ENCODE data around the gene PSMB11.
A peak's percentile ranks its signal among the peaks of the same experiment; 100 is the strongest.

PSMB11 gene

DNA sequence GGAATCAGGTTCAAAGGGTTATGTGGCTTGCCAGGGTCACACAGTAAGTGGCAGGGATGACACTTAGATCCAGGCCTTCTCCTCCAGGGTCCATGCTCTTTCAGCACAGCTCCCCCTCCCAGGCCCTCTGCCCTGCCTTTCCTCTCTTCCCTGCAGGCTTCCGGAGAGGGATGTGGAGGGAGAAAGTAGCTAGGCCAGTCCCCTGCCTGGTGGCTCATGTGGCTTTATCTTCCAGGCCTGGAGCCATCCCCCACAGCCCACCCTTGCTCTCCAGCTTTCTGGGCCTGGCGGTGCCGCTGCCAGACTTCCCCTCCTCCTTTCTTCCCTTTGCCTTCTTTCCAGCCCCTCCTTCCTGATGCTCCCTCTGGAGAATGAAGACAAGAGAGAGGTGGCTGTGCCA is 1.7 kb downstream of the PSMB11 start:
- DNase-seq (ENCODE audit: low spot score), result no peak

DNA sequence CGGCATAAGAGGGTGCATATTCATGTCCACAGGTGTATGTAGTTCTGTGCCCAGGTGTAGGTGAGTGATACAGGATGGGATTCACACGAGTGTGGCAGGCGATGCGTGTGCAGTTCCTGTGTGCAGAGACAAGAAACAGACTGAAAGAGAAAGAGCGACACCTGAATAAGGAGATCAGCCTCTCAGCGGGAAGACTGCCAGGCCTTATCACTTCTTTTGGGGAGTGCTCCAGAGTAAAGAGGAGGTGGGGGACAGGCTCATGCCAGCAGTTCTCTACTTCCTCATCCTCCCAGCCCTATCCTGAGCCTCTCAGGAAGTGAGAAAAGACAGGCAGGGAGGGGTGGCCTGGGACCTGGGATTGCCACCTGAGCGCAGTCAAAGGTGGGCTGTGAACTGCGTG is 2.8 kb downstream of the PSMB11 start:
- DNase-seq (ENCODE audit: low spot score), result no peak

DNA sequence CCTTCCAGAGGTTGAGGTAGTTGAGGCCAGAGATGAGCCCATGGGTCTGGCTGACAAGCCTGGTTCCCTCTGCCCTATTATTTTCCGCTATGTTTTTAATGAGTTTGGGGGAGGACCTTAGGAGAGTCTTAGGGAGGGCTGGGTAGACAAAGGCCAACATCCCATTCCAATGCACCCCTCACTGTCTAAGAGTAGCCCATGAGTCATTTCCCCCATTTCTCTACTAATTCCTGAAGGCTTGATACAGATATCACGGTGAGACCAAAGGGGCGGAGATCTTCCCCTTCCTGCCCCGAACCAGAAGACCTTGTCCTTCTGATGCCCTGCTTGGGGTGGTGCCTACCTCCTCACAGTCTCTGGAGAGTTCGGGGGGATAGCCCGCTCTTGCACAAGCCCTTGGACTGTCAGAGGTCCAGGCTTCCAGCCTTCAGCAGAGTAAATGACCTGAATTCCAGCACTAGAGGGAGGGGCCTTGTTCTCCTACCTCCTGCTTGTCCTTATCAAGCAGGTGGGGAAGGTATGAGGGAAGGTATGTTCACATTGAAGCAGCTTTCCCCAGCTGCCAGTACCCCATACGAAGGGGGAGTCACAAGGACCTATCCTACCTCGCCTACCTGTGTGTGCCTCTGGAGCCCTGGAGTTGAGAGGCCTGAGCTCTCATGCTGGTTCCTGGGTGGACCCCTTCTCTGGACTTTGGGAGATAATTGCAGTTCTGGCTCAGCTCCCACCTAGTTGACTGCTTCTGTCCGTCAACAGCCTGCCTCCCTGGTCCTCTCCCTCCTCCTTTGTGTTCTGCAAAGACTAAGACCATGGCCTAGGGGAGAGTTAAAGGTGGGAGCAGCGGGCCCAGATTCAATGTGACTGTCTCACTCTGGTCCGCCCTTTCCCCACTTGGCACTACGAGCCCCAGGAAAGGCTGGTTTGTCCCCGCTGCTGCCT is 3.7 kb downstream of the PSMB11 start:
- no peak for DNase-seq (ENCODE audit: low spot score)

DNA sequence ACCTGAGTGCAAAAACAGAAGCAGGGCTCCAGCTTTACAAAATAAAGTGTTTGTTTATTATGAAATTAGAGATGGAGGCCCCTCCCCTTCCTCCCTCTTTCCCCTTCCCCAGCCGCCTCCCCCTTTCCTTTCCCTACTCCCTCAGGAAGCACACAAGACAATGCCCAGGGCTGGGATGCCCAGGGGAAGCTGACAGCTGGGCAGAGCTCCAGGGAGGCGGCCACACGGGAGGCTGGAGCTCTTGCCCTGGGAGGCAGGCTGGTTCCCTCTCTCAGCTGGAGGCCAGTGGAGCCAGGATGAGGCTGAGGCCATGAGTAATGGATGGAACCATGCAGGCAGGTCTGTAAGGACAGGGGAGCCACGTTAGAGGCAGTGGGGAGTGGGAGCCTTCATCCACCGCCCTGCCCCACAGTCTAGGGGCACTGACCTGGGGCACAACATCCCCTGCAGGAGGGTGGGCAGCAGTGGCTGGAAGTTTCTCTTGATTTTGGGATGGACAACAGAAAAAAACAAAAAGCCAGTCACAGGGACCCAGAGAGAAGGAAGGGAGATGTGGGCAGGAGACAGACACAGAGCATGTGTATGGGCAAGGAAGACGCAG is 5.1 kb downstream of the PSMB11 start:
- no peak for DNase-seq (ENCODE audit: low spot score)

DNA sequence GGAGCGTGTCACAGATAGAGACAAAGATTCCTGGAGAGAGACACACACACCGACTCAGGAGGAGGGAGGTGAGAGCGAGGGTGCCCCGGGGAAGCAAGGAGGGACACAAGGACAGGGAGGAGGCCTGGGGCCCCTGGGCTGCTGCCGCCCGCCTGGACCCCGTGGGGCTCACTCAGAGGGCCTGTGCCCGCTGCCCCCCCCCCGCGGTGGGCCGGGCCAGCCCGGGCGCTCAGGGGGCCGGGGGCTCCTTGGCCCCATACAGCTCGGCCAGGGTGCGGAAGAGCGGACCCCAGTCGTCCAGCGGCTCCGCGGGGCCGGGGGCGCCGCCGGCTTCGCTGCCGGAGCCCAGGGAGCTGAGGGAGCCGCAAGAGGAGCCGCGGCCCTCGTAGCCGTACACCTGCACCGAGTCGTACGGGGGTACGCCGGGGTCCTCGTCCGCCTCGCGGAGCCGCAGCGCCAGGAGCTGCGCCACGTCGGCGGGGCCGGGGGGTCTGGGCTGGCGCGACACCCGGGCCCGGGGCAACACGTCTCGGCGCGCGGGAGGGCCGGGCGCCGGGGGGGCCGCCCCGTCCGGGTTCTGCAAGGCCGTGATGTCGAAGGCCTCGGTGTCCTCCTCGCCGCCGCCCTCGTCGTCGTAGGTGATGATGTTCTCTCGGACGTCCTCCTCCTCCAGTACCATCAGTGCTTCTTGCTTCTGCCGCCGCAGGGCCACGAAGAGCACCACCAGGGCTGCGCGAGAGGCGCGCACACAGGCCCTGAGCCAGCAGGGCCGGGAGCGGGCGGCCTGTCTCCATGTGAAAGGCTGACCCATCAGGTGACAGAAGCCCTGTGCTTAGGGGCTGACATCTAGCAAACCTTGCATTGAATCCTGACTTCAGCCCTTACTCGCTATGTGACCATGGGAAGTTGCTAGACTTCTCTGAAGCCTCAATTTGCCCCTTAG is 6.0 kb downstream of the PSMB11 start:
- no peak for DNase-seq (ENCODE audit: low spot score)

DNA sequence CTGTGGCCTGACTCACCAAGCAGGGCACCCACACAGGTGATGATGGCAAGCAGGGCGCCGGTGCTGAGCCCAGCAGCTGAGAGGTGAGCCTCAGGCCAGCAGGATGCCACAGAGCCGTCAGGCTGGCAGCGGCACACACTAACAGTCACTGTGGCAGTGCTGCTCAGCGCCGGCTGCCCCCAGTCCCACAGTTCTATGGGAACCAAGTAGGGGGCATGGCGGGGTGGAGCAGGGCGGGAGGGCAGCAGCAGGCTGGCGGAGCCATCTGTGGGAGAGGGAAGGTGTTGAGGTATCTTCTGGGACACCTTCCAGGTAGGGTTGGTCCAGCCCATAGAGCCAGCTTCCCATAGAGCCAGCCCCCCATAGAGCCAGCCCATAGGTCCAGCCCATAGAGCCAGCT is 7.0 kb downstream of the PSMB11 start:
- DNase-seq (ENCODE audit: low spot score), result no peak

DNA sequence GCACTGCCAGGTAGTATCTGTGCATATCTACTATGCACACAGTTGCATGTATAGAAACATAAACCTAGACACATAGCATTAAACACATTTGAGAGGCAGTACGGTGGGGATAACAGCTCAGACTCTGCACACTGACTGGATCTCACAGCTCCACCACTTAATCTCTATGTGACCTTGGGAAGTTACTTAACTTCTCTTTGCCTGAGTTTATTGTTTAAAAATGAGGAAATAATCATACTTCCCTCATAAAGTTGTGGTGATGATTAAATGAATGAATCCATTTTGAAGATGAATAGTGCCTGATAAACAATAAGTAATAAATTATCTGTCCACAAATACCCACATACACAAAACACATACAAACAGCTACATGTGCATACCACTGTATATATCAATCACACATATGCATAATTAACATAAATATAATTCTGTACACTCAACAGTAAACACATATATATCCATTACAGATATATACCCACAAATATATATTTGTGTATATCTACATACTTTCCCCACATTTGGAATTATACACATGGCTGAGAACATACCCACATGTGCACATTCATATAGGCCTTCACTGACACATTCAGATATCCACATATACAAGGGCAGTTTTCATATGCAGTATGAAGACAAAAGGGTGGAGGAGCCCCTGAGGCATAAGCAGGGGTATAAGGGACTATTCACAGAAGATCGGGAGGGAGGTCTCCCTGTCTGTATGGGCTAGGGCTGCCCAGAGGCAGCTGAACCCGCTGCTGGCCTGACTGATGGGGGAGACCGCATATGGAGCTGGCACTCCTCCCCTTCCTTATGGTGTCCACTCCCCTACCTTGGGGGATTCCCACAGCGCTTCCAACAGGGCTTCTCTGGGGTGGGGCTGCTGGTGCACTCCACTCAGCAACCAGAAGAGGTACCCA is 9.4 kb downstream of the PSMB11 start:
- no peak for DNase-seq (ENCODE audit: low spot score)

DNA sequence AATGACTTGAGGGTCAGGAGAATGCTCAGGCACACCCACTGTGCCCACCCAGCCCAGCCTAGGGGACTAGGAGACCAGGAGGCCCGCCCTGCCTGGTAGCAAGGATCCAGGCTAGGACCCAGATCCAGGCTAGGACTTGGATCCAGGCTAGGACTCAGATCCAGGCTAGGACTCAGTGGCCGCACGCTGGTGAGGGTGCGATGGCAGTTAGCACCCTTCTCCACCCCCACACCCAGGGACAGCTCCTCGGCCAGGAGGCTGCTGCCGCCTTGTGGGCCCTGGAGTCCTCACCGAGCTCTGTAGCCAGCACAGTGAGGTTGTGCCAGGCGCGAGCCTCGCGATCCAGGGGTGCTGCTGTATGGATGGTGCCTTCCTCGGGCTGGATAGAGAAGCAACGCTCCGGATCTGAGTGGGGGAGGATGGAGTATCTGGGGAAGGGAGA is 10.2 kb downstream of the PSMB11 start:
- DNase-seq (ENCODE audit: low spot score), result no peak

DNA sequence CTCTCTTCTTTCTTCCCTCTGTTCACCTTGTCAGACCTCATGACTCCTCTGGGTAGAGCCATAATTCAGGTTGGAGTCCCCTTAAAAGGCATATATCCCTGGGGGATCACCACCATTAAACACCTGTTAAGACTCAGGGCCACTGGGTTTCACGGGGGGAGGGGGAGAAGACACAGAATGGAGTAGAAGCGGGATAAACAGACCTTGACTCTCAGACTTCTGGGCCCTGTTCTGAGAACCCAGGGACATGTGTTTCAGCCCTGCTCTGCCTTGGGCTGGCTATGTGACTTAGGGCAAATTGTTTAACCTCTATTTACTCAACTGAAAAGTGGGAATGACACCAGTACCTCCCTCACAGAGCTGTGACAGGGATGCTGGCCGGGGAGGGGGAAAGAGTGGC is 10.7 kb downstream of the PSMB11 start:
- DNase-seq (ENCODE audit: low spot score), result no peak

DNA sequence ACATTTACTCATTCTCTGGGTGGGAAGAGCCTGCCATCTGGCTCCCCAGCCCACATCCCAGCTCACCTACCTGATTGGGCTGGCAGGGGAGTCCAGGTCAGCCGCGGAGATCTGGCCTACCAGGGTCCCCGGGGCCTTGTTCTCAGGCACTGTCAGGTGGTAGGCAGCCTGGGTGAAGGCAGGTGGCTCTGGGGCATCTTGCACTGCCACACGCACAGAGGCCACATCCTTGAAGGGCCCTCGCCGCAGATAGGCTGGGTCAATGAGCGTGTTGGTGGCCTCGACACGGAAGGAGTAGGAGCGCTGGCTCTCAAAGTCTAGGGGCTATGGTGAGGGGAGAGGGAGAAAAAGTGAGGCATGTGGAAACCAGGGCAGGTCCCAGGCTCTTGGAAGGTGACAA is 11.4 kb downstream of the PSMB11 start:
- no peak for DNase-seq (ENCODE audit: low spot score)

DNA sequence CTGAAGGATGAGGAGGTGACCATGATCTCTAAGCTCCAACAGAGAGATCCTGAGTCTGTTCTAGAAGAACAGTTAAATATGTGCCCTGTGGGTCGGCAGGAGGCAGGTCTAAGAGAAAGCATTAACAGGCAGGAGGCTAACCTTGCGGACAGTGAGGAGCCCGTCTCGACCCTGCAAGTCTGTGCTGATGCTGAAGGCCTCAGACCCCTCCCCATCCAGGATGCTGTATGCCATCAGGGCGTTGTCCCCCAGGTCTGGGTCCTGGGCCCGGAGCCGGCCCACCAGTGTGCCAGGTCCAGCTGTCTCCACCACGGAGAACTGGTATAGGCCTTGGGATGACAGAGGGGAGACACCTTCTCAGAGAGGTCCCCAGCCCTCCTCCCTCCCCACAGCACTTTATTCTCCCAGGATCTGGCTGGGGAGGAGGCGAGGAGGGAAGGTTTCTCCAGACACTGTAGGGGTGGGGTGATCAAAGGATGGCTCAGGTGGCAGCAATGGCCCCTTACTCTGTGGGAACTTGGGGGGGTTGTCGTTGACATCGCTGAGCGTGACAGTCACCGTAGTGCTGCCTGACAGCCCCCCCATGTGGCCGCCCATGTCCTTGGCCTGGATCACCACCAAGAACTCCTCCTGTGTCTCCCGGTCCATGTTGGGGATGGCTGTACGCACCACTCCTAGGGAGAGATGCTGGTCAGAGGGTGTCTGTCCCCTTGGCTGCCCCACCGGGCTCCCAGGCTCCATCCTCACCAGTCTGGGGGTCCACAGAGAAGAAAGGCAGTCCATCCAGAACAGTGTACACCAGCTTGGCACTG is 12.2 kb downstream of the PSMB11 start:
- no peak for DNase-seq (ENCODE audit: low spot score)

DNA sequence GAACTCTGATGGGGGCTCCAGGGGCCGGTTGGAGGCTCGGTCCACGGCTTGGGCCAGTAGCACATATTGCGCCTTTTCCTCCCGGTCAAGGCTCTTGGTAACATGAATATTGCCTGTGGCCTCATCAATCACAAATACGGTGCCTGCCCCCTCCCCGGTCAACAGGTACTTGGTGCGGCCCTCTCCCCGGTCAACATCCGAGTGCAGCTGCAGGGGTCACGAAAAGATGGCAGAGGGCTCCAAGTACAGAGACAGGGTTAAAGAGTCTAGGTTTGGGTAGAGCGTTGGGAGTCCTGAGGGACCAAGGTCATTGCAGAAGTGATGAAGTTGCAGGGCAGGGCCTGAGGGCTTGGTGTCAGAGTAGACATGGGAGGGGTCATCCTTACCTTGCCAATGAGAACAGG is 13.1 kb downstream of the PSMB11 start:
- no peak for DNase-seq (ENCODE audit: low spot score)

DNA sequence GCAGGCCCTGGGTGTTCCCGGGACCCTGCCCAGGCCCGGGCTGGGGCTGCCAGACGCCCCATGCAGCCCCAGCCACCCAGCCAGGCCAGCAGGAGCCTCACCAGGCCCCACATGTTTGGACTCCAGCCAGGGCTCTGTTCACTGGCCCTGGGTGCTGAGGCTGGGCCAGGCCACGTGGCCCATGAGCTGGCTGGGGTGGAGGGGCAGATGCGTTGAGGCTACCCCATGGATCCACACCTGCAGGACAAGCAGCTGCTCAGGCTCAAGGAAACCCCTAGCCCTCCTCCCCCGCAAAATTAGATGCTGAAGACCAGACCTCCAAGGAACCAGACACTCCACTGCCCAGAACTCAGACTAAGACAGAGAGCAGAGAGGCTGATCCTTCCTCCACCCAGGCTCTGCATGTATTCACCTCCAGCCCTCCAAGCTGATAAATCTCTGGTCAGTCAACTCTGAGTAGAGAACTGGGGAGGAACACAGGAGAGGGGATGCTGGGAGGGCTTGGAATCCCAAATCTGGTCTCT is 13.7 kb downstream of the PSMB11 start:
- no peak for DNase-seq (ENCODE audit: low spot score)

DNA sequence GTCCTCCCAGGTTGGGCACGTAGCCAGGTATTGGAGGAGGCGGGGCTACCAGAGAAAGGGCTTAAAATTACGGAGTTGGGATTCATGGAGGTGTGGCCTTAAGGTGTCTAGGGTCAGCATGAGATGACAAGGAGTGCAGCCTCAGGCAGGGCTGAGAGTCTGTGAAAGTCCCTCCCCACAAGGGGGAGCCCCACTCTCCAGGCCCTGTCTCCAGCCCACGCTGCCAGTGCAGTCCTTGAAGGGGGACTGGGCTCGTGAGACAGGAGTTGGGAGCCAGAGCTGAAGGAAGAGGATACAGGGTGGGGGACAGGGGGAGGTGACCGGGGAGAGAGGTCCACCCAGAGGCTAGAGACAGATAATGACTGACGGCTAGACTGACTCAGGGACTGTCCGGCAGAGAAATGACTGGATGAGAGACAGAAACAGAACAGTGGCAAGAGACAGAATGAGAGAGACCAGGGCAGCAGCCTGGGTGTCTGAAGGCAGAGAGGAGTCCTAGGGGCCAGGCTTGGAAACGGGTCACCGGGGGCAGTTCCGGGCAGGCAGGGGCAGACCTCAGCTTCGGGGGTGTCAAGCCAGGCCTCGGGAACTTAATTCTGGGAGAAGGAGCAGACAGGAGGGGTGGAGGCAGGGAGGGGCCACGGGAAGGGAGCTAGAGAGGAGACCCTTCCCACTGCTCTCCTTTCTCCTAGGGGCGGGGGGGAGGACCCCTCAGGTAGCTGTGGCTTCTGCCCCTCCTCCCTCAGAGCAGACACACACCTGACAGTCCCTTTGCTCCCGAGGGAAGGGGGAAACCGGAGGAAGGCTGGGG is 14.3 kb downstream of the PSMB11 start:
- peak; percentile 88 for DNase-seq (ENCODE audit: low spot score)

DNA sequence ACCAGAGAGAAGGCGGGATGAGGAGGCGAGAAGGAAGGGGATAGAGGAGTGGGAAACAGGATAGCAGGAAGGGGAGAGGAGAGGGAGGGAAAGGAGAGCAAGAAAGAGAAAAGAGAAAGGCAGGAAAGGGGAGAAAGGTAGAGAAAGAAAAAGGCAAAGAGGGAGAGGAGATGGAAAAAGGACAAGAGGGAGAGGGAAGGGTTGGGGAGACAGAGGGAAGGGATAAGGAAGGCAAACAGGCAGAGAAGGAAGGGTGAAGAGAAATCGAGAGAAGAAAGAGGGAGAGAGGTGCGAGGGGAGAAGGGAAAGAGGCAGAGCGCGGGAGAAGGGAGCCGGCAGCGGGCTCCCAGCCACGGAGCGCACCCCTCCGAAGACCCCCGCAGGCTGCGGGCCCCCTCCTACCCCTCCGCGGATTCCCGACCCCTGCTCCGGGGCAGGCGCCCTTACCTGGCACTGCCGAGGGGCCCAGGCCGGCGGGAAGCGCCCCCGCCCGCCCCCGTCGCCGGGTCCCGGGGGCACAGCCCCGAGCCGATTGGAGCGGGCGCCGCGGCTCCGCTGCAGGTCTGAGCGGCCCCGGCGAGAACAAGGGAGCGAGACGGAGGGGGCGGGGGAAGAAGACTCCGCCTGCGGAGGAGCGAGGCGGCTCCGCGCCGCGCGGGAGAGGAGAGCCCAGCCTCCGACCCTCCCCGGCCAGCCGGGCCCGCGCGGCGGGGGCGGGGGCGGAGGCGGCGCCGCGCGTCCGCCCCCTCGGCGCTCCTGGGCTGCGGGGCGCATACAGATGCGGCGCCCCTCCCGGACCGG is 15.1 kb downstream of the PSMB11 start, which contains the start of gene CDH24:
Gene CDH24, minus strand, starts transcription at position 565 of the 801 bp plus-strand sequence. CDS start 1,787 bp downstream, outside the sequence.
- peak; percentile 89 for DNase-seq (ENCODE audit: low spot score)

DNA sequence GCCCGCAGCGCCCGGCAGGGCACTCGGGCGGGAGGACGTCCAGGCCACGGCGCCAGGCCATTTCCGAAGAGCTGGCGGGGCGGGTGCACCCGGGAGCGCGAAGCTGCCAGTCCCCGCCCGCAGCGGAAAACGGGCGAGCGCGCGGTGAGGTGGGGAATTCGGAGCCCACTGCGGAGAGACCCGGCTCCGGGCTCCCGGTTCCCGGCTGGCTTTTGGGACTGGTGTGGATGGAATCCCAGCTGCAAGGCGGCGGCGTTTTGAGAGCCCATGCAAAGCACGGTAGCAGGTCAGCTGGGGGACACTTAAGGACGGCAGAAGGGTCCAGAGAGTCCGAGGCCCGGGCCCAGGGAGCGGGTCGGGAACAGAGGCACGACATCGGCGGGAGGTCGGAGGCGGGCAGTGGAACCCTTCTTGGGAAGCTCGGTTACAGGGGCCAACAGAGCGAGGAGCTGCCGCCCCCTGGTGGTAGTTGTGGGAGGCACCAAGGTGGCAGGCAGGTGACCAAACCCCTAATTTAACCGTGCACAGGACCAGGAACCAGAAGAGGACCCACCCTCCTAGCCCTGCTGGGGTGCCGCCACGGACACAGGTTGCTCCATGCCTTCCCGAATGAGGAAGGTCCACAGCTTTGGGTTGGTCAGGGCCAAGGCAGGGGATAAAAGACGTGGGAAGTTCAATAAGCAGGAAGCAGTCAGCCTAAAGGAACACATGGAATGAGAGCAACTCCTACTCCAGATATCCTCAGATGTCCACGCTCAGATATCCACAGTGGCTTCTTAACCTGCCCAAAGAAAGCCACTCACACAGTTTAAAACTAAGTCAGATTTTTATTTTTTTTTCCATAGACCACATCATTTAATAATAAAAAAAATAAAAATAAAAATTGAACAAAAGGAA is 16.0 kb downstream of the PSMB11 start:
- peak; percentile 90 for DNase-seq (ENCODE audit: low spot score)
